Keratinocyte (primary cell): ENCODE results near the gene GOLPH3L.

Source experiments
- CTCF ChIP-seq, 3 experiments: IDR thresholded peaks in 1 of 3; conservative IDR thresholded peaks in 1 of 3; optimal IDR thresholded peaks in 1 of 3; 2 replicates in 2 of 3; 3 replicates in 1 of 3; pipeline versions ENCODE3 to v1.5.1; 2011; ENCODE audit warnings: low read length in 3 of 3, mild to moderate bottlenecking in 3 of 3, moderate library complexity in 2 of 3, control low read depth in 1 of 3, inconsistent platforms in 1 of 3; ENCODE audit not compliant: insufficient read depth in 2 of 3; ENCODE audit errors: extremely low read depth in 1 of 3
- EZH2 ChIP-seq: IDR thresholded peaks from one replicate; pipeline ENCODE4 v1.6.1; 2012; ENCODE audit warnings: inconsistent platforms, mild to moderate bottlenecking, low read length, moderate library complexity

- TF ChIP-seq CTCF (optimal IDR thresholded peaks at IDR 0.05 in 1 of 3, IDR thresholded peaks at IDR 0.05 in 1 of 3, conservative IDR thresholded peaks at IDR 0.05 in 1 of 3; ENCODE audit: extremely low read depth in 1 of 3, insufficient read depth in 2 of 3, low read length in 3 of 3) (no peak), EZH2 (no peak)
These were observed 92.7 kb downstream of the GOLPH3L start for GRCh38 chr1:150604226-150604588.
